Progenitor cell of endocrine pancreas (in vitro differentiated cells): ENCODE data around the gene NEURL1B. TPM values are rescaled to one million over a fixed set of nuclear protein-coding genes. Genes with fewer than 3 reads are reported as not detected.

Source experiments
- DNase-seq: peaks from one replicate; pipeline ENCODE4 v3.0.0; 2021; ENCODE audit warnings: low spot score; ENCODE audit not compliant: unreplicated experiment
- H3K27ac Mint-ChIP-seq: 2 replicates; pipeline ENCODE4 v1.8.0; 2021; ENCODE audit warnings: mild to moderate bottlenecking, moderate library complexity, mixed read lengths
- H3K27me3 Mint-ChIP-seq: 2 replicates; pipeline ENCODE4 v1.8.0; 2021; ENCODE audit warnings: mixed read lengths
- H3K36me3 Mint-ChIP-seq: 2 replicates; pipeline ENCODE4 v1.8.0; 2022; ENCODE audit warnings: mixed read lengths; ENCODE audit not compliant: insufficient read depth
- H3K4me1 Mint-ChIP-seq: 2 replicates; pipeline ENCODE4 v1.8.0; 2021; ENCODE audit warnings: low read depth, mixed read lengths
- H3K4me3 Mint-ChIP-seq: 2 replicates; pipeline ENCODE4 v1.8.0; 2021; ENCODE audit warnings: low read depth, mild to moderate bottlenecking, moderate library complexity, mixed read lengths
- H3K9me3 Mint-ChIP-seq: 2 replicates; pipeline ENCODE4 v1.8.0; 2021; ENCODE audit warnings: low read depth, mixed read lengths
- CTCF ChIP-seq: fragments of 200-600 bp; sonication (generic); IDR thresholded peaks from one replicate; pipeline ENCODE4 v1.5.0; 2021; ENCODE audit warnings: antibody characterized with exemption, mild to moderate bottlenecking; ENCODE audit not compliant: unreplicated experiment
- total RNA-seq: library from RNA; stranded (reverse); gene quantifications from 2 replicates; pipeline ENCODE4 v1.2.1, GENCODE V29; 2021

Gene NEURL1B
- total RNA-seq, 1 donor from 2014 or later: 4.0 TPM

DNA sequence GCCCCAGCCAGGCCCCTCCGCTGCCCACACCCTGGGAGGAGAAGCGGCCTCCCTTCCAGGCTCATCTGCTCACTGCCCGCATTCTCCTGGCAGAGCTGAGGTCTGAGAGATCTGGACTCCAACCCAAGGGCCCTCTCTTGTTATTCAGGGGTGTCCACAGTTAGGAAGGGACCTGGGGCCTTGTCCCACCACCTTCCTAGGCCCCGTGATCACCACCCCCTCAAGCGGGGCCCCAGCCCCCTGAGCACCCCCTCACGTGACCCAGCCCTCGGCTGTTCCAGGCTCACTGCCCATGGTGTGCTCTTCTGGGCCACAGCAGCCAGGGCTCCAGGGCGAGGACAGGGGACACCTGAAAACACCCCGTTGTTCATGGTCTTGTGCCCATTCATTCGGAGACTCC is 48.7 kb downstream of the NEURL1B start:
- H3K9me3 Mint-ChIP-seq: no peaks in the 10 kb centered on the region
- no peak overlapping the region for H3K27ac Mint-ChIP-seq
- H3K4me3 Mint-ChIP-seq: no peak overlapping the region
- no peak for TF ChIP-seq CTCF
- no peak for DNase-seq
- no peaks in the 10 kb centered on the region for H3K36me3 Mint-ChIP-seq
- peaks cover 32% of the 10 kb centered on the region for H3K27me3 Mint-ChIP-seq
- peaks cover 5% of the 10 kb centered on the region for H3K4me1 Mint-ChIP-seq

DNA sequence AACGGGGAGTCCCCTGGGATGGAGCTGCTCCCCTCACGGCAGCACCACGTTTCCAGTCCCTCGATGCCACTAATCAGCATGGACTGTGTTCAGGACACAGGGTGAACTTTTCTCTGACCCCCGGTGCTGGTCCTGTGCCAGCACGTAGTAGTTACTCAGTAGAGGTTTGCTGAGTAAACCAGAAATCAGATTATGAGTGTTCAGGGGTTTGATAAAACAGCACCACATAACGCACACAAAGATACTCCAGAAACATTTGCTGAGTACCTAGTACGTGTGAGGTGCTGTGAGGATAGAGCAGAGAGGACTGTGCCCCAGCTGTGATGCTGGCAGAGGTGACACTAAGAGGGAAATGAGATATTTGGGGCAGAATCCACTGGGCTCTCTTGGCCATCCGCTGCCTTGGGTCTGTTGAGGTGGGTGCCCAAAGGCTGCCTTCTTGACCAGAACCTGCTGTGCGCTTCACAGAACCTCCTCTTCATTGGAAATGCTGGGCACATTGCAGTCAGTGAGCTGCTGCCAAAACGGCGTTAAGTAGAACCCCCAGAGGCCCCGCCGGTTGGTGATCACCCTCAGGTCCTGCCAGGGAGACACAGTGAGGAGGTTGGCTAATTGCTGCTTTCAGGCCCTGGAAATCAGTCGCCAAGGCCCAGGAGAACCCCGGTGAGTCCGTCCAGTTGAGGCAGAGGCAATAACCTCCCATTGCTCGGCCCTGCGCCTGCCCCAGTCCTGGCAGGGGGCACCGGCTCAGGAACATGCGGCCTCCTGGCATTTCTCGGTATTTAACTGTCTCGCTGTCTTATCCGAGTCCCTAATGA is 49.4 kb downstream of the NEURL1B start:
- Mint-ChIP-seq H3K27me3 (peaks cover 28% of the 10 kb centered on the region), H3K27ac (no peak overlapping the region), H3K4me1 (peaks cover 5% of the 10 kb centered on the region), H3K9me3 (no peaks in the 10 kb centered on the region), H3K4me3 (no peak overlapping the region), H3K36me3 (no peaks in the 10 kb centered on the region)
- no peak for TF ChIP-seq CTCF
- DNase-seq: no peak

DNA sequence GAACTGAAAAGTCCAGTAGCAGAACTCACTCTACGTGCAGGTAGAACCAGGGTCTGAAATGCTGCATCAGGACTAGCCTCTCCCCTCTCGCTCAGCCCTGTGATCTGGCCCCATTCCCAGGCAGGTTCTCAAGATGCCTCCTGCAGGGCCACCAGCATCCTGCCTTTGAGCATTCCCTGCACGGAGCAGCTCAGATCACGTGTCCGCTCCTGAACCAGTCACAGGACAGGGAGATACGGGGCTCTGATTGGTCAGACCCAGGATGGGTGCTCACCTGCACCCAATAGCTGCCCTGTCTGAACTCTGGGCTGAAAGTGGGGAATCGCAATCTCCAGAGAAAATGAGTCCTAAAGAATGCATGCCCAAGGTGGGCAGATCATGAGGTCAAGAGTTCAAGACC is 50.8 kb downstream of the NEURL1B start:
- peaks cover 25% of the 10 kb centered on the region for H3K27me3 Mint-ChIP-seq
- DNase-seq: no peak
- TF ChIP-seq CTCF: no peak
- H3K36me3 Mint-ChIP-seq: no peaks in the 10 kb centered on the region
- H3K4me3 Mint-ChIP-seq: no peak overlapping the region
- peaks cover 5% of the 10 kb centered on the region for H3K4me1 Mint-ChIP-seq
- no peaks in the 10 kb centered on the region for H3K9me3 Mint-ChIP-seq
- H3K27ac Mint-ChIP-seq: no peak overlapping the region

DNA sequence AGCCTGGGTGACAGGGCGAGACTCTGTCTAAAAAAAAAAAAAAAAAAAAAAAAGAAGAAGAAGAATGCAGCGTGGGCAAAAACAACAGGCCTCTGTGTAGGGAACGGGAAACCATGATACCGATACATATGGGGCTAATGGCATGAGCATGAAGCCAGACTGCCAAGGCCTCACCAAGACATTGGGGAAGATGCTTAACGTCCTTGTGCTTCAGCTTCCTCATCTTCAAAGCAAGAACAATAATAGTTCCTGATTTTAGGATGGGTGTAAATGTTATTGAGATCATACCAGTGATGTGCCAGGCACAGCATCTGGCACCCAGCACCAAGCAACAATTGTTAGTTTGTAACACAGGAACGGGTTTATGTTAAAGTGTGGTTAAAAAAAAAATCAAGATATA is 51.4 kb downstream of the NEURL1B start:
- no peak for DNase-seq
- Mint-ChIP-seq H3K27me3 (peaks cover 31% of the 10 kb centered on the region), H3K4me1 (peaks cover 8% of the 10 kb centered on the region), H3K4me3 (no peak overlapping the region), H3K36me3 (no peaks in the 10 kb centered on the region), H3K27ac (no peak overlapping the region), H3K9me3 (no peaks in the 10 kb centered on the region)
- TF ChIP-seq CTCF: no peak

DNA sequence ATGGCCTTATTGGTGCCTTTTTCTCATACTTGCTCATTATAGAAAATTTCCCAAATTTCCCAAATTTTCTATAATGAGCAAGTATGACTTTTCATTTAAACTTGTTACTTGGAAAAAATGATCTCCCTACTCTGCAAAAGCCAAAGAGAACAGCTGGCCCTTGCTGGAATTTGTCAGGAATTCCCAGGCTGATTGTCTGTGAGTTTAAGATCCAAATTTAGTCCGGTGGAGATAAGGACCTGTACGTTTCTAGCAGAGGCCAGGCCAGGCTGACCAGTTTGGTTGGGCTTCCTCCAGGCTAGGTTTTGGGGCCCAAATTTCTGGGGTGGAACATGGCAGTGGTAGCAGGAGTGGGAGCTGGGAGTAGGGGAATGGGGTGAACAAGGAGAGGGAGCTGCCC is 51.9 kb downstream of the NEURL1B start:
- DNase-seq: no peak
- H3K4me1 Mint-ChIP-seq: peaks cover 8% of the 10 kb centered on the region
- peaks cover 36% of the 10 kb centered on the region for H3K27me3 Mint-ChIP-seq
- no peak for TF ChIP-seq CTCF
- no peaks in the 10 kb centered on the region for H3K9me3 Mint-ChIP-seq
- H3K4me3 Mint-ChIP-seq: no peak overlapping the region
- H3K36me3 Mint-ChIP-seq: no peaks in the 10 kb centered on the region
- H3K27ac Mint-ChIP-seq: no peak overlapping the region
